HG03354 (cell line): ENCODE measurements around the gene ANKMY1.
A peak's percentile ranks its signal among the peaks of the same experiment; 100 is the strongest.
"Not testable (repeated sequence)": the region's sequence is repeated elsewhere in the genome, so short reads cannot be mapped to it uniquely, and the experiment has no call there.

Experiments
- ATAC-seq: cut with Tn5 transposase; IDR thresholded peaks from one replicate; pipeline ENCODE4 v1.9.1; 2021; ENCODE audit warnings: mild to moderate bottlenecking; ENCODE audit not compliant: unreplicated experiment, poor library complexity, severe bottlenecking

Gene ANKMY1

GRCh38 chr2:240526521-240526920 is 31.3 kb downstream of the ANKMY1 start:
- ATAC-seq: no peak

- ATAC-seq: no peak
Observed at GRCh38 chr2:240525802-240526201, 32.0 kb downstream of the ANKMY1 start.

DNA sequence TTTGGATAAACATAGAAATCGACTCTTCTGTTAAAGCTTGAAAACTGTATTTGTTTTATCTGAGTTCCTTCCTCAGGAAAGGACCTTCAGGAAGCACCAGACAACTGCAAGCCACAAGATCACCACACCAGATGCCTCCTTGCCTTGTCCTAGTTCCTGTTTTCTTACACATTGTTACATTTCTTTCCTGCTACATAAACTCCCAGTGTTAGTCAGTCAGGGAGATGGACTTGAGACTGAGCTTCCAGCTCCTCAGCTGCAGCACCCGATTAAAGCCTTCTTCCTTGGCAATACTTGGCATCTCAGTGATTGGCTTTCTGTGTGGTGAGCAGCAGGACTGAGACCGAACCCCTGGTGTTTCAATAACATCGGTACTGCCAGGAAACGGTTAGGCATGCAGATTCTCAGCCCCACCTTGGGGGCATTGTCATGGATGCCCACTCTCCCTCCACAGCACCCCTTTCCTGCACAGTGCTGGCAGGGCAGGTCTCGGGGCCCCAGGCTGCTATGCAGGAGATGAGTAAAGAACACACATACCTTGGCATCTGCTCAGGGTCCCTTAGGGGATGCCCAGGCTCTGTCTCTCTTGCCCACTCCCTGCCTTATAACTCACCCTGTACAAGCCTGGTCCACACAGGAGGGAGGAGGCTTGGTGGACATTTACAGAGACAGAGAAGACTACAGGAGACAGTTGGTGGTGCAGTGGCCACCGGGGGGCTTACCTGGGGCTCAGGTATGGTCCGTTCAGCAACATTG is 32.6 kb downstream of the ANKMY1 start:
- no peak for ATAC-seq

DNA sequence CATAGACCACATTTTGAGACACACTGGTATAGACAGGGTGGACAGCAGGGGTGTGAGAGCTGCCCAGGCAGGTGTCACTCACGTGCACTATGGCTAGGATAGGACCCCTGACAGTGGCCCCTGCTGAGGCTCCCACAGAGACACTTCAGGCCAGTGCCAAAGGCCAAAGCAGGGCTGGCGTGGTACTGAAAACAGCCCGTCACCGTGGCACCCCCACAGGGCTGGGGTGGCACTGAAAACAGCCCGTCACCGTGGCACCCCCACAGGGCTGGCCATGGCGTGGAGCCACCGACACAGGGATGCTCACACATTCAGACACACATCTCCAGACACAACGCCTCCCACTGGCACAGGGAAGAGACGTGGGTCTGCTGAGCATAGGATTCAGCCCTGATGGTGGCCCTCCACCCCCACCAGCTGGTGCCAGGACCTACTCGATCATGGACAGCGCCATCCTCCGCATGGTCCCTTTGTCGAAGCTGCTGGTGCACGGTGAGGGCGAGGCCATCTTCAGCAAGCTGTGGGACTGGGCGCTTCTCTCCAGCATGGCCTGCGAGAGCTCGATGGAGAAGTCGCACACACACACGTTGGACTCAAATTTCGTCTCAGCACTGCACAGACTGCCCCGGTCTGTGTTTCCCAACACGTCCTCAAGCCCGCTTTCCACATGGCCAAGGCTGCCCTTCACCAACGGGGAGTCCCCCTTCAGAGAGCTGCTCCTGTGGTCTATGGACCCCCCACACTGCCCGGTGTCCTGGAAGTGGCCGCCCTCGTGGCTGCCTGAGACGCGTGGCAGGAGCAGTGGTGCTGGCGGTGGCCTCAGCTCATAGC is 34.1 kb downstream of the ANKMY1 start:
- ATAC-seq: no peak

DNA sequence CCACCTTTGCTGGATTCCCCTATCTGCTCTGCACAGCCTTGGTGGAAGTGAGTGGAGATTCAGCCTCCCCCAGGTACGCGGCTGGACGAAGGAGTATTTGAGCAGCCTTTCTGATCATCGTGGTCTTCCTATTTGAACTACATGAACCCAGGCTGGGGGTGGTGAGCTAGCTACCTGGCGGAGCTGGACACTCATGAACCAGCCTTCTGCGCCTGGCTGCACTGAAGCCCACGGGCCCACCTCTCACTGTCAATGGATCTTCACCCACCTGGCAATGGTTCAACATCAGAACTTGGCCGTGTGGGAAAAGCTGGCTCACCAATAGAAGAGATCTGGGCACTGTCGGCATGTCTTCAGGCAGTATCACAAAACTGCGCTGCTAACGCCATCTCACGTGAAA is 35.4 kb downstream of the ANKMY1 start:
- ATAC-seq: no peak

- ATAC-seq: not testable (repeated sequence)
Observed at GRCh38 chr2:240521885-240522284, 35.9 kb downstream of the ANKMY1 start.

GRCh38 chr2:240520974-240521350 is 36.8 kb downstream of the ANKMY1 start:
- no peak for ATAC-seq

DNA sequence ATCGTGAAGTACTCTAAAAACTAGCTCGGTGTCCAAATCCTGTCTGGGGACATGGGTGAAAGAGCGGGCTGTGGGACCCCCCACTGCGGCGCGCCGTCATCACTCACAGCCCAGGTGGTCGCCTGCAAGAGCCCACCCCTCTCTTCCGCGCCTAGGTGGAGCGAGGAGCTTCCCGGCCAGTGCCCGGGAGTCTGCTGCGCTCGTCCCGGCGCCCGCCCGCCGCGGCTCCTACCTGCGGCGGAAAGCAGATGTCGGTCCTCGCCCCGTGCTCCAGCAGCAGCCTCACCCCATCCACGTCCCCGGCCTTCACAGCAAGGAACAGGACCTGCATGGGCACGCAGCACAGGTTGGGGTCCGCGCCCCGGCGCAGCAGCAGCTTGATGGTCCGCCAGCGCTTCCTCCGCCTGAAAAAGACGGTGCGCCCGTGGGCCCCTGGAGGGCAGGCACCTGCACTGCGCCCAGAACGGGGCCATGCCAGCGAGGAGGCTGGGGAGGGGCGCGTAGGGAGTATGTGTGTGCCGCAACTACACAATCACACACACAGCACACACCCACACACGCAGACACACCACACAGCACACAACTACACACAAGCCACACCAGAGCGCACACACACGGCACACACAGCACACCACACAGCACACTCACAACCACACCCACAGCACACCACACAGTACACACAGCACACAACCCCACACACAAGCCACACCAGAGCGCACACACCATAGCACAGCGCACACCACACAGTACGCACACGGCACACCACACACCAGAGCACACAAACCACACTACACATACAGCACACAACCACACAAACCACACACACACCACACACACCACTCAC is 37.4 kb downstream of the ANKMY1 start:
- no peak for ATAC-seq

GRCh38 chr2:240519396-240520129 is 38.2 kb downstream of the ANKMY1 start:
- ATAC-seq: no peak

DNA sequence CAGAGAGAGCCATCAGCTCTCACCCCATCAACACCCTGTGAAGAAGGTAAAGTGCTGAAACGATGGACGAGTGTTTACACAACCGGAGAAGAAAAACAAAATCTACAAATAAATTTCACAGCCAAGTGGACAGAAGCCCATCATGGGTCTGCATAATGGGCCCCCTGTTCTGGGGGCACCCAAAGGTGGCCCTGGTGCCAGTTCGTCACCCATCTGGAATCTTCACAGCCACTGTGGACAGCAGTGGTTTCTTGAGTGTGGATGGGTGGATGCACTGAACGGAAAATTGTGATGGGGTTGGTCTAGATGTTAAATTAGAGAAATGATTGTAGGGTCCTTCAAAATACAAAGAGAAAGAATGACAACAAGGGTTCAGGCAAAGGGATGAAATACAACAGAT is 38.8 kb downstream of the ANKMY1 start:
- no peak for ATAC-seq

- ATAC-seq: no peak
Observed at GRCh38 chr2:240517342-240517741, 40.4 kb downstream of the ANKMY1 start.

DNA sequence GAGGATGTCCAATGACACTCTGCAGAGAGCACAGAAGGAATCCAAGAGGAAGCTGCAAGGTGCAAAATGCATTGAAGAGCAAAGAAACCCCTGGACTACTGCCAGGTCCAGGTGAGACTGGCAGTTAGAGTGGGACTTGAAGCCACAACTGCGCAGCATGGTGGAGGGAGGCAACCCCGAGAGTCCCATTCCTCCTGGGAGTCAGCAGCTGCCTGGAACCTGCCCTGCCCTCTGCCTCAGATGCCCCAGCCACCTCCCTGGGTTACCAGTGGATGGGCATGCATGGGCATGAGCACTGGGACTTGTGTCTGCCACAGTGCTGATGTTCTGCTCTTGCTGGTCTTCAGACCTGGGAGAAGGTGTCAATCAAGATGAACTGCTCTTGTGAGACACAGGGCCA is 43.2 kb downstream of the ANKMY1 start:
- no peak for ATAC-seq

DNA sequence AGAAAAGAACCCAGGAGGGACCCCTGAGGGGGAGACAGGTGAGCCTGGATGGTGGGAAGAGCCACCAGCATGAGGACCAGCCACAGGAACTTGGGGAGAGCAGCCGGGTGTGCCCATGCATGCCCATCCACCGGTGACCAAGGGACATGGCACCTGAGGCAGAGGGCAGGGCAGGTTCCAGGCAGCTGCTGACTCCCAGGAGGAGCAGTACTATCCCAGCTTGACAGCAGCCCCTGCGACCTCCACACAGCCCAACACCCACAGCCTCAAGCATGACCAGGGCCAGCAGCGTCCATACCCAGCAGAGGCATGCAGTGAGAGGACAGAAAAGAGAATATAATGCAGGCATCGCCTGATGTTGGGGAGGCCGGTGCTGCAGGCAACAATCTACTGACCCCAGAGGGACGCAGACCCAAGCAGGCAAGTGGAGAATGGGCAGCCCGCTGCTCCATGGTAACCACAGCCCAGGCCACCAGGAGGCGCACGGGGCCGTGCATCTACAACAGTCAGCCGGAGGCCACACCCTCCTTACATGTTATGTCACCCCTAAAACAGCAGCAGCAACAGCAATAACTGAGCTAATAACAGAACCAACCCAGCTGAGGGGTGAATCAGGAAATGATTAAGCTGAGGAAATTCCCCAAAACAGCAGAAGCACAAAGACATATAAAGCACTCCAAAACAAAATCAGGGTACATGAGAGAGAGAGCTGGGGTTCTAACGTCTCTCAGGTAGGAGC is 44.1 kb downstream of the ANKMY1 start:
- ATAC-seq: peak; percentile 96

- ATAC-seq: no peak
Observed at GRCh38 chr2:240512666-240513535, 44.9 kb downstream of the ANKMY1 start.

- ATAC-seq: no peak
Observed at GRCh38 chr2:240512109-240512485, 45.7 kb downstream of the ANKMY1 start.

DNA sequence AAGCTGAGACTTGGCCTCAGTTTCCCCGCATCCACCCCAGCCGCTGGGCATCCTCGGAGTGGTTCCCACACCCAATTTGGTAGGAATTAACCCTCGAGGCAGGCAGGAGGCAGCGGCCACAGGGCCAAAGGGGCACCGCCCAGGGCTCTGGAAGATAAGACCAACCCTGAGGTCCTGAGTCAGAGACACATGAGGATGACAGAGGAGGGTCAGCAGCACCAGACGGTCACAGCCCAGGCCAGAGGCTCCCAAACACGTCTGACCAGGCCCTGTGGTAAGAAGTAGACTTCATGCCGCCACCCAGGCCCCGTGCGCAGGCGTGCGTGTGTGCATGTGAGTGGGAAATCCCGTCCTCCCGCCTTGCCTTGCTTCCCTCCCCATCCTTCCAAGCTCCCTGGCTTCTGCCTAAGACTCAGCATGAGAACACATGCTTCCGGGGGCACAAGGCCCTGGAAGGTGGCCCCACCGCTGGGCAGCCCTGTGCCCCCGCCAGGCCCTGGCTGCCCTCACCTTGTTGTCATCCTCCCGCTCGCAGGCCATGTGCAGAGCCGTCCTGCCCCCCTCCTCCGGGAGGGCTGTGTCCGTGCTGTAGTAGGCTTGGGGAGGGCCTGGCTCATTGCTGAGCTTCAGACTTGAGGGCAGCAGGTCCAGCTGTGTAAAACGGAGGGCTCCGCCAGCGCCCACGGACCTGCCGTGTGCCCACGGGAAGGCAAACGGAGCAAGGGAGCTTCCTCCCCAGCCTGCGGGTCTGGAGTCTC is 46.3 kb downstream of the ANKMY1 start:
- ATAC-seq: no peak

- ATAC-seq: no peak
Observed at GRCh38 chr2:240510513-240511210, 47.1 kb downstream of the ANKMY1 start.
